ENCODE data around the gene NRG2.

The NRG2 gene

DNA sequence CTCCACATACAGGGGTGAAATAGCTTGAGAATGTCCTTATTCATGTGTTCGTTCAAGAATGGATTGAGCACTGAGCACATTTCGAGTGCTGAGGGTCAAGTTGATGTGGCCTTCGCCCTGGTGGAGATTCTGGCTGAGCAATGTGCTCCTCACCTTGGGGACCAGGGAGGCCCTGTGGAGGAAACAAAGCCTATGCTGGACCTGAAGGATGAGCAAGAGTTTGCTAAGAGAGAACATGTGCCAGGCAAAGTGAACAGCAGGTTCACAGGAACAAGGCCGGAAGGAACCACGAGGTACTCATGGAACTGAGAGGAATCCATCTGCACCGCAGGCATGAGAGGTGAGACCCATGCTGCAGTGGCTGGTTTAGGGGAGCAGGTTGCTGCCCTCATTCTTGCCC, 145.1 kb downstream of the NRG2 start:
- no peak for DNase-seq (ENCODE audit: low read depth, low spot score)
- no peaks in the 10 kb centered on the region for H3K9me3 ChIP-seq (ENCODE audit: low read depth, low read length)
- TF ChIP-seq FOXP2 (optimal IDR thresholded peaks at IDR 0.05; ENCODE audit: control extremely low read depth, extremely low read length, insufficient read depth) (no peak), EZH2 (IDR thresholded peaks at IDR 0.05) (no peak), POLR2AphosphoS5 (IDR thresholded peaks at IDR 0.05; ENCODE audit: borderline replicate concordance, low read depth, low read length) (no peak)
- no peak overlapping the region for H3K4me3 ChIP-seq
- no peak overlapping the region for H3K9ac ChIP-seq (ENCODE audit: insufficient read length)
- H3K27ac ChIP-seq = no peak overlapping the region
- H3K36me3 ChIP-seq (ENCODE audit: insufficient read depth, low read length) = no peaks in the 10 kb centered on the region

GRCh38 chr5:139897342-139897741, 145.8 kb downstream of the NRG2 start:
- H3K36me3 ChIP-seq (ENCODE audit: insufficient read depth, low read length) = no peaks in the 10 kb centered on the region
- no peak for TF ChIP-seq FOXP2 (optimal IDR thresholded peaks at IDR 0.05; ENCODE audit: control extremely low read depth, extremely low read length, insufficient read depth)
- TF ChIP-seq EZH2 (IDR thresholded peaks at IDR 0.05) = no peak
- TF ChIP-seq POLR2AphosphoS5 (IDR thresholded peaks at IDR 0.05; ENCODE audit: borderline replicate concordance, low read depth, low read length) = no peak
- no peak overlapping the region for H3K4me3 ChIP-seq
- H3K9ac ChIP-seq (ENCODE audit: insufficient read length) = no peak overlapping the region
- no peak for DNase-seq (ENCODE audit: low read depth, low spot score)
- H3K9me3 ChIP-seq (ENCODE audit: low read depth, low read length) = no peaks in the 10 kb centered on the region
- H3K27ac ChIP-seq = no peak overlapping the region

DNA sequence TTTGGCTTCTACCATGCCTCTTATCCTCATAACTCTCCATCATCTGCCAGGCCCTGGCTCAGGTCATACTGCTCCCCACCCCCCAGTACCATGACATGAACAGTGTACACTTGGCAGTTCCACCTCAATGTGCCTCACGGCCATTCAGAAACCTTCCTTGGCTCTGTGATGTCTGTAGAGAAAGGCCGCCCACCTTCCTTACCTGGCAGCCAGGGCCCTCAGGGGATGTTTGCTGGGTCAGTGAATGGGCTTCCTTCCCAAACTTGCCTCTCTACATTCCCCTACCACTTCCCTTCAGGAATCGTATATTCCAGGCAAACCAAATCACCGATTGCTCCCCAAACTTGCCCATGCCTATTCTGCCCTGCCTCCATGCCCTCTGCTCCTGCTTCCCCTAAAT, 146.4 kb downstream of the NRG2 start:
- H3K36me3 ChIP-seq (ENCODE audit: insufficient read depth, low read length) = no peaks in the 10 kb centered on the region
- H3K9me3 ChIP-seq (ENCODE audit: low read depth, low read length) = no peaks in the 10 kb centered on the region
- no peak overlapping the region for H3K4me3 ChIP-seq
- no peak overlapping the region for H3K27ac ChIP-seq
- H3K9ac ChIP-seq (ENCODE audit: insufficient read length) = no peak overlapping the region
- TF ChIP-seq FOXP2 (optimal IDR thresholded peaks at IDR 0.05; ENCODE audit: control extremely low read depth, extremely low read length, insufficient read depth) = no peak
- no peak for TF ChIP-seq POLR2AphosphoS5 (IDR thresholded peaks at IDR 0.05; ENCODE audit: borderline replicate concordance, low read depth, low read length)
- no peak for TF ChIP-seq EZH2 (IDR thresholded peaks at IDR 0.05)
- no peak for DNase-seq (ENCODE audit: low read depth, low spot score)

DNA sequence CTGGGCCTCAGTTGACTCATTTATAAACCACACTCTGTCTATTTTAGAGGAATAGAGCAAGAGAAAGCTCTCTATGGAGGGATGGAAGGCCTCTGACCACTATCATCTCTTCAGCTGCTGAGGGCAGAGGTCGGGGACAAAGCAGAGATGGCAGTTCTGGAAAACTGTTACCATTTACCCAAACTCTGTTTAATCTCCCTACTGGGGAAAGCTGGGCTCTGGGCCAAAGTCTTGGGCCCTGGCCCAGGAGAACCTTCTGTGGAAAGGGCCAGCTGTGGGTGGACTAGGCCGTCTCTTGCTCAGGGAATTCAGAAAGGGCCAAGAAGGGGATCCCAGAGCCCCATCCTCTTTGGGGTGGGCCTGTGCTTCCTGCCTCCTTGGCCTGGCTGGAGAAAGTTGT, 147.5 kb downstream of the NRG2 start:
- no peak overlapping the region for H3K9ac ChIP-seq (ENCODE audit: insufficient read length)
- TF ChIP-seq EZH2 (IDR thresholded peaks at IDR 0.05) (no peak), FOXP2 (optimal IDR thresholded peaks at IDR 0.05; ENCODE audit: control extremely low read depth, extremely low read length, insufficient read depth) (no peak), POLR2AphosphoS5 (IDR thresholded peaks at IDR 0.05; ENCODE audit: borderline replicate concordance, low read depth, low read length) (no peak)
- H3K4me3 ChIP-seq = no peak overlapping the region
- no peak for DNase-seq (ENCODE audit: low read depth, low spot score)
- no peak overlapping the region for H3K27ac ChIP-seq
- H3K9me3 ChIP-seq (ENCODE audit: low read depth, low read length) = no peaks in the 10 kb centered on the region
- H3K36me3 ChIP-seq (ENCODE audit: insufficient read depth, low read length) = no peaks in the 10 kb centered on the region

DNA sequence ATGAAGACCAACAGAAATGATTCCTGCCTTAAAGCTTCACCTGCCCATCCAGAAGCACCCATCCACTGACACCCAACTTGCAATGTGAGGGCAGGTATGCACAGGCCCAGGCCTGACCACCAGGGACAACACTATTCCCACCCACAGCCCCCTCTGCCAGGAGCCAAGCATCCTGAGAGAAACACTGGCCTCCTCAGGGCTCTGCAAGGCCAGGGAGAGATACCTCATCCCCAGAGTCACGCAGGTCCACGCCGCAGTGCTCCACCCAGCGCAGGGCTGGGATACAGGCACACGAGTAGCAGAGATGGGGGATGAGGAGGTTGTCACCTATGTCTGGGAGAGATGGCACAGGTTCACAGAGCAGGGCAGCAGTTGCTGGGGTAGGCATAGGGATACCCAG, 148.1 kb downstream of the NRG2 start:
- no peak for DNase-seq (ENCODE audit: low read depth, low spot score)
- TF ChIP-seq POLR2AphosphoS5 (IDR thresholded peaks at IDR 0.05; ENCODE audit: borderline replicate concordance, low read depth, low read length) = no peak
- no peak for TF ChIP-seq EZH2 (IDR thresholded peaks at IDR 0.05)
- TF ChIP-seq FOXP2 (optimal IDR thresholded peaks at IDR 0.05; ENCODE audit: control extremely low read depth, extremely low read length, insufficient read depth) = no peak
- H3K9ac ChIP-seq (ENCODE audit: insufficient read length) = no peak overlapping the region
- H3K27ac ChIP-seq = no peak overlapping the region
- no peak overlapping the region for H3K4me3 ChIP-seq
- H3K36me3 ChIP-seq (ENCODE audit: insufficient read depth, low read length) = no peaks in the 10 kb centered on the region
- no peaks in the 10 kb centered on the region for H3K9me3 ChIP-seq (ENCODE audit: low read depth, low read length)

- Histone ChIP-seq H3K9me3 (ENCODE audit: low read depth, low read length) (no peaks in the 10 kb centered on the region), H3K36me3 (ENCODE audit: insufficient read depth, low read length) (no peaks in the 10 kb centered on the region), H3K9ac (ENCODE audit: insufficient read length) (no peak overlapping the region), H3K4me3 (no peak overlapping the region), H3K27ac (no peak overlapping the region)
- TF ChIP-seq FOXP2 (optimal IDR thresholded peaks at IDR 0.05; ENCODE audit: control extremely low read depth, extremely low read length, insufficient read depth) = no peak
- TF ChIP-seq EZH2 (IDR thresholded peaks at IDR 0.05) = no peak
- no peak for TF ChIP-seq POLR2AphosphoS5 (IDR thresholded peaks at IDR 0.05; ENCODE audit: borderline replicate concordance, low read depth, low read length)
- no peak for DNase-seq (ENCODE audit: low read depth, low spot score)
Measured at GRCh38 chr5:139893873-139894272, 149.2 kb downstream of the NRG2 start.

DNA sequence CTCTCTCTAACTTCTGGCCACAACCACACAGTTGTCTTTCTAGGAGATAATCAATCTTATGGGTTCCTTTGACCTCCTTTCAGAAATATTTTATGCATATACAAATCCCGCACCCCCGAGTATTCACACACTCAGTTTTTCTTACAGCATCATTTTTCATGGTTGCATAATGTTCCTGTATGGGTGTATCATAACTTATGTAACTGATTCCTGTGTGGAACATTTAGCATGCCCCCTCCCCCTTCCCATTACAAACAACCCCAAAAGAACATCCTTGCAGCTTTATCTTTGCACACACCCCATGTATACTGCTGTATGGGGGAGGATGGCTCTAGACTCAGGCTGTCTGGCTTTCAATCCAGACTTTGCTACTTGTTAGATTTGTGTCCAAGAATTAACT, 153.7 kb downstream of the NRG2 start:
- DNase-seq (ENCODE audit: low read depth, low spot score) = no peak
- Histone ChIP-seq H3K4me3 (no peak overlapping the region), H3K27ac (no peak overlapping the region), H3K9me3 (ENCODE audit: low read depth, low read length) (no peaks in the 10 kb centered on the region), H3K9ac (ENCODE audit: insufficient read length) (no peak overlapping the region), H3K36me3 (ENCODE audit: insufficient read depth, low read length) (no peaks in the 10 kb centered on the region)
- no peak for TF ChIP-seq EZH2 (IDR thresholded peaks at IDR 0.05)
- no peak for TF ChIP-seq POLR2AphosphoS5 (IDR thresholded peaks at IDR 0.05; ENCODE audit: borderline replicate concordance, low read depth, low read length)
- TF ChIP-seq FOXP2 (optimal IDR thresholded peaks at IDR 0.05; ENCODE audit: control extremely low read depth, extremely low read length, insufficient read depth) = no peak

DNA sequence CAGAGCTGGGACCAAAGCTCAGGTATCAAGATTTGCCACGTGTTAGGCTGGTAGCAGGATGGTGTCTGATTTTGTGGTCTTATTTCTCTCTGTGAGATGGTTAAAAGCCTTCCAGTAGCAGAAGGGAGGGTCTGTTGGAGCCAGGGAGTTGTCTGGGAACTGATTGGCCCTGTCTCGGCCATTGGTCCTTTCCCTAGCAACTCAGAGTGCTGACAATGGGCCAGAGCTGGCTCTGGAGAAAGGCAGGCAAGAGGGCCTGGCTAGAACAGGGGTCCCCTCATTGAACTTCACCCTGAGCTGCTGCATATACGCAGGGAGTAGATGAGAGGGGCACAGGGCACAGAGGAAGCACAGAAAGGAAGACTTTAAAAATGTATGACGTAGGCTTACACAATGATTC, 154.7 kb downstream of the NRG2 start:
- no peak for TF ChIP-seq EZH2 (IDR thresholded peaks at IDR 0.05)
- TF ChIP-seq POLR2AphosphoS5 (IDR thresholded peaks at IDR 0.05; ENCODE audit: borderline replicate concordance, low read depth, low read length) = no peak
- no peak for TF ChIP-seq FOXP2 (optimal IDR thresholded peaks at IDR 0.05; ENCODE audit: control extremely low read depth, extremely low read length, insufficient read depth)
- H3K4me3 ChIP-seq = no peak overlapping the region
- H3K27ac ChIP-seq = no peak overlapping the region
- DNase-seq (ENCODE audit: low read depth, low spot score) = no peak
- no peak overlapping the region for H3K9ac ChIP-seq (ENCODE audit: insufficient read length)
- no peaks in the 10 kb centered on the region for H3K36me3 ChIP-seq (ENCODE audit: insufficient read depth, low read length)
- H3K9me3 ChIP-seq (ENCODE audit: low read depth, low read length) = no peaks in the 10 kb centered on the region

DNA sequence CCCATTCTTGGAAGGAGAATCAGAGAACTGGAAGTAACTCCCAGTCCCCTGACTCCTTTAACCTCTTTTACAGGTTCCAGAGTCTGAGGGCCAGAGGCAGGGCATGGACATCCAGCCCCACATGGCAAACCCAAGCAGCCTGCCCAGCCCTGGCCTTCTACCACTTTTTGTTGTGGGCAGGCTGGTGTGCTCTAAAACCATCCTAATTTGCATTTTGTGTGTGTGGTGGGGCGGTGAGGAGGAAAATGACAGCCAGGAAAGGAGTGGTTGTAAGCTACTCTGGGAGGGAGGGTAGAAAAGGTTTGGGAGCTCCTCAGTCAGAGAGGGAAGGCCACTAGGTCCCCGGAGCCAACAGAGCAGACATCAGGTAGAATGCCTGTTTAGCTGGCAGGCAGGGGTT, 156.9 kb downstream of the NRG2 start:
- no peaks in the 10 kb centered on the region for H3K36me3 ChIP-seq (ENCODE audit: insufficient read depth, low read length)
- H3K27ac ChIP-seq = no peak overlapping the region
- no peak overlapping the region for H3K4me3 ChIP-seq
- H3K9me3 ChIP-seq (ENCODE audit: low read depth, low read length) = no peaks in the 10 kb centered on the region
- no peak overlapping the region for H3K9ac ChIP-seq (ENCODE audit: insufficient read length)
- TF ChIP-seq EZH2 (IDR thresholded peaks at IDR 0.05) = no peak
- no peak for TF ChIP-seq FOXP2 (optimal IDR thresholded peaks at IDR 0.05; ENCODE audit: control extremely low read depth, extremely low read length, insufficient read depth)
- DNase-seq (ENCODE audit: low read depth, low spot score) = no peak

Measured in SK-N-MC (cell line).